DND-41 (cell line): ENCODE data around the gene MAP3K5.

Source experiments
- ATAC-seq: fragments of 200-7000 bp; cut with Tn5 transposase; 3 replicates; pipeline ENCODE4 v1.9.1; 2021; ENCODE audit warnings: low read depth; ENCODE audit not compliant: insufficient read depth
- DNase-seq: peaks from one replicate; pipeline ENCODE4 v3.0.0-alpha.2; 2020
- H2AFZ ChIP-seq: 2 replicates; pipeline ENCODE4 v1.6.0; 2012; ENCODE audit warnings: low read depth, low read length
- H3K27ac ChIP-seq: 2 replicates; pipeline ENCODE4 v1.5.1; 2012; ENCODE audit warnings: low read length, inconsistent platforms
- H3K27me3 ChIP-seq: fragments of 200-600 bp; sonication (generic); 2 replicates; pipeline ENCODE4 v1.6.0; 2012; ENCODE audit warnings: low read length, mild to moderate bottlenecking, inconsistent platforms; ENCODE audit not compliant: insufficient read depth, poor library complexity
- H3K36me3 ChIP-seq: 2 replicates; pipeline ENCODE4 v1.5.1; 2012; ENCODE audit warnings: low read length, inconsistent platforms; ENCODE audit not compliant: insufficient read depth
- H3K4me1 ChIP-seq: 2 replicates; pipeline ENCODE4 v1.5.1; 2012; ENCODE audit warnings: mild to moderate bottlenecking, low read length; ENCODE audit not compliant: insufficient read depth
- H3K4me2 ChIP-seq: 2 replicates; pipeline ENCODE4 v1.6.0; 2012; ENCODE audit warnings: mild to moderate bottlenecking, moderate library complexity, low read length, inconsistent platforms; ENCODE audit not compliant: insufficient read depth
- H3K4me3 ChIP-seq, 2 experiments: fragments of 200-600 bp in 1 of 2; shearing (Covaris generic) in 1 of 2; 2 replicates each; pipeline ENCODE4 v1.5.1; 2012 to 2016; ENCODE audit warnings: inconsistent platforms in 2 of 2, low read length in 2 of 2, mild to moderate bottlenecking in 2 of 2, low read depth in 1 of 2, moderate library complexity in 1 of 2
- H3K79me2 ChIP-seq: 2 replicates; pipeline ENCODE4 v1.6.0; 2012; ENCODE audit warnings: low read length, inconsistent platforms; ENCODE audit not compliant: insufficient read depth
- H3K9ac ChIP-seq: 2 replicates; pipeline ENCODE4 v1.6.0; 2012; ENCODE audit warnings: low read depth, mild to moderate bottlenecking, inconsistent platforms, low read length, moderate library complexity
- H3K9me3 ChIP-seq: 2 replicates; pipeline ENCODE4 v1.5.1; 2012; ENCODE audit warnings: low read length, moderate library complexity, mild to moderate bottlenecking, inconsistent platforms; ENCODE audit not compliant: insufficient read depth, severe bottlenecking
- H4K20me1 ChIP-seq: 2 replicates; pipeline ENCODE4 v1.6.0; 2012; ENCODE audit warnings: low read length; ENCODE audit not compliant: insufficient read depth
- CTCF ChIP-seq: IDR thresholded peaks from 2 replicates; pipeline ENCODE4 v1.5.1; 2012; ENCODE audit warnings: borderline replicate concordance, low read length, moderate library complexity, mild to moderate bottlenecking; ENCODE audit not compliant: poor library complexity, severe bottlenecking; ENCODE audit errors: extremely low read depth
- EZH2 ChIP-seq: IDR thresholded peaks from 3 replicates; pipeline ENCODE4 v1.6.1; 2012; ENCODE audit warnings: borderline replicate concordance, low read depth, mild to moderate bottlenecking, moderate library complexity, low read length, inconsistent platforms; ENCODE audit not compliant: severe bottlenecking

Gene MAP3K5

GRCh38 chr6:136709429-136709828 lies 82.8 kb downstream of the MAP3K5 start:
- Histone ChIP-seq H3K4me2 (no peak overlapping the region), H3K4me3 (no peak overlapping the region), H3K36me3 (no peaks in the 10 kb centered on the region), H3K27ac (no peak overlapping the region), H3K9me3 (no peaks in the 10 kb centered on the region), H4K20me1 (no peaks in the 10 kb centered on the region), H3K9ac (no peak overlapping the region), H3K4me1 (no peaks in the 10 kb centered on the region), H3K27me3 (peaks cover 5% of the 10 kb centered on the region), H3K79me2 (no peaks in the 10 kb centered on the region), H2AFZ (no peak overlapping the region)
- ATAC-seq, result no peak
- TF ChIP-seq EZH2, result no peak
- no peak for TF ChIP-seq CTCF
- no peak for DNase-seq

DNA sequence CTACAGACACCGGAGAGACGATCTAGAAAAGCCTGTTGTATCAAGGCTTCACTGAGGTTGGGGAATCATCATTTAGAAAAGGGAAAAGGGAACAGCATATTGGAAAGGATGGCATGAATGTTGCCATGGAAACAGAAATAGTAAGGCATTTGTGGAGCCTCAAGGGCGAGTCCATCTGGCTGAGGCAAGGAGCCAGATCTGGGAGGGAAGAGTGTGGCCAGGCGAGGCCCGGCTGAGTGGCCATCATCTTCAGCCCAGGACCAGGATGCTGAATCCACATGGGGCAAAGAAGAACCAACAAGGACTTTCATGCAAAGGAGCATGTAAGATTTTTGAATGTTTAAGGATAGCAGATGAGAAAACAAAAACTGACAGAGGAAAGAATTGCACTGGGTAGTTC lies 85.8 kb downstream of the MAP3K5 start:
- Histone ChIP-seq H3K79me2 (no peaks in the 10 kb centered on the region), H3K27me3 (peaks cover 11% of the 10 kb centered on the region), H2AFZ (no peak overlapping the region), H3K9me3 (no peaks in the 10 kb centered on the region), H3K36me3 (no peaks in the 10 kb centered on the region), H3K9ac (no peak overlapping the region), H3K27ac (no peak overlapping the region), H4K20me1 (no peaks in the 10 kb centered on the region), H3K4me1 (no peaks in the 10 kb centered on the region), H3K4me3 (no peak overlapping the region), H3K4me2 (no peak overlapping the region)
- DNase-seq, result no peak
- TF ChIP-seq EZH2 (no peak), CTCF (no peak)
- ATAC-seq, result no peak

DNA sequence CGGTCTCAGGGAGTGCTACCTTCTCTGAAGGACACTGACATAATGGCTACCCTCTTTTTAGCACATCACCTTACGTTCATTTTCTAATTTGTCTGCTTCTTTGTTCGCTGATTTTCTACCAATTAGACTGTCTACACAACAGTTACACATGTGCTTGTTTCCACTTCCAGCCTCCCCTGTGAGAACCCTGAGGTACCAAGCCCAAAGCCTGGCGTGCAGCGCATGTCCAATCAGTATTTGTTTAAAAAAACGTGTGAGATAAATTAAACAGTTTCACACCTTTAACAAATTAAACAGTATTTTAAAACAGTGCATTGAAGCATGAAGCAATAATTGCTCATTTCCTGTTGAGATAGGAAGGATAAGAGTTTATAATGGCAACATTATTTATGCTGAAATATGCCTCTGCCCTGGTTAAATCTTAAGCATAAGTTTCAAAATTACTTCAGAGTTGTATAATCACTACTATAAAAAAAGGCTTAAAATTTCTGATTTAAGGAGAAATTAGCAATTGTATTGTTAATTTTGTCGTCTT lies 88.9 kb downstream of the MAP3K5 start:
- Histone ChIP-seq H2AFZ (no peak overlapping the region), H3K9me3 (no peaks in the 10 kb centered on the region), H3K36me3 (no peaks in the 10 kb centered on the region), H3K4me1 (no peaks in the 10 kb centered on the region), H4K20me1 (no peaks in the 10 kb centered on the region), H3K4me2 (no peak overlapping the region), H3K79me2 (no peaks in the 10 kb centered on the region), H3K9ac (no peak overlapping the region), H3K27me3 (peaks cover 11% of the 10 kb centered on the region), H3K27ac (no peak overlapping the region), H3K4me3 (no peak overlapping the region)
- DNase-seq (no peak), ATAC-seq (no peak)
- TF ChIP-seq EZH2 (no peak), CTCF (no peak)

DNA sequence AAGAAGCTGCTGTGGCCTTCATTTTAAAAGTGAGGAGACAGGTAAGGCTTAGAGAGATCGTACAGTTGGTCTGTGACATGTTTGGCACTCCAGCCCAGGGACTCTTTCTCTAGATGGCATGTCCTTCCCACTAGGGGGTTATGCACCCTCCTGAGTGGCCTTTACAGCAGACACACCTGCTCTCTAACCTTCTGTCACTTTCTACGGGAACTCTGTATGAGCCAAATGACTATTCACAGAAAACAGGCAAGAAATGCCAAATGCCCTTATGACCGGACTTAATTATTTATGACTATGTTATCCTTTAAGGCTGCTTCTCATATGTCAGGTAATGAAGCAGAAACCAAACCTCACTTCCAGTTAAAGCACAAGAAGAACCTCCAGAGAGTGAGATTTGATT lies 91.2 kb downstream of the MAP3K5 start:
- Histone ChIP-seq H2AFZ (no peak overlapping the region), H4K20me1 (no peaks in the 10 kb centered on the region), H3K4me3 (no peak overlapping the region), H3K79me2 (no peaks in the 10 kb centered on the region), H3K4me1 (no peaks in the 10 kb centered on the region), H3K4me2 (no peak overlapping the region), H3K9ac (no peak overlapping the region), H3K9me3 (no peaks in the 10 kb centered on the region), H3K27me3 (peaks cover 12% of the 10 kb centered on the region), H3K36me3 (no peaks in the 10 kb centered on the region), H3K27ac (no peak overlapping the region)
- TF ChIP-seq EZH2, result no peak
- TF ChIP-seq CTCF, result no peak
- DNase-seq (no peak), ATAC-seq (no peak)
